Loucy (cell line): ENCODE measurements around the gene CLASP1.

ENCODE experiments used
- H2AFZ ChIP-seq: fragments of 200-600 bp; sonication (generic); 2 replicates; pipeline ENCODE4 v1.6.0; 2016; ENCODE audit warnings: antibody characterized with exemption, mild to moderate bottlenecking, low read length, moderate library complexity
- H3F3A ChIP-seq: fragments of 200-600 bp; 2 replicates; pipeline ENCODE4 v1.6.0; 2016; ENCODE audit warnings: antibody characterized with exemption, low read depth, mild to moderate bottlenecking
- H3K27me3 ChIP-seq: fragments of 200-600 bp; sonication (generic); 2 replicates; pipeline ENCODE4 v1.6.1; 2014; ENCODE audit warnings: low read length, mild to moderate bottlenecking; ENCODE audit not compliant: insufficient read depth, poor library complexity, severe bottlenecking
- H3K36me3 ChIP-seq: fragments of 200-600 bp; sonication (generic); 2 replicates; pipeline ENCODE4 v1.6.1; 2016; ENCODE audit warnings: low read length; ENCODE audit not compliant: insufficient read depth
- H3K4me1 ChIP-seq: fragments of 200-600 bp; sonication (generic); 2 replicates; pipeline ENCODE4 v1.5.1; 2014; ENCODE audit warnings: low read length, mild to moderate bottlenecking; ENCODE audit not compliant: insufficient read depth, poor library complexity, severe bottlenecking
- H3K4me2 ChIP-seq: fragments of 200-600 bp; sonication (generic); 2 replicates; pipeline ENCODE4 v1.6.0; 2014; ENCODE audit warnings: antibody characterized with exemption, low read length, low read depth, mild to moderate bottlenecking; ENCODE audit not compliant: poor library complexity, severe bottlenecking
- H3K4me3 ChIP-seq: fragments of 200-600 bp; sonication (generic); 2 replicates; pipeline ENCODE4 v1.5.1; 2014; ENCODE audit warnings: low read length, mild to moderate bottlenecking, mixed read lengths; ENCODE audit not compliant: poor library complexity, severe bottlenecking
- H3K79me2 ChIP-seq: fragments of 200-600 bp; sonication (generic); 2 replicates; pipeline ENCODE4 v1.6.1; 2014; ENCODE audit warnings: low read length; ENCODE audit not compliant: insufficient read depth
- H3K9ac ChIP-seq: fragments of 200-600 bp; sonication (generic); 2 replicates; pipeline ENCODE4 v1.6.0; 2014; ENCODE audit warnings: mild to moderate bottlenecking, low read depth, low read length, moderate library complexity; ENCODE audit not compliant: poor library complexity, severe bottlenecking
- H3K9me2 ChIP-seq: fragments of 200-600 bp; sonication (generic); replicated peaks from 2 replicates; pipeline ENCODE4 v1.6.1; 2016; ENCODE audit warnings: low read depth, low read length, mixed read lengths
- H3K9me3 ChIP-seq: fragments of 200-600 bp; sonication (generic); 2 replicates; pipeline ENCODE4 v1.6.1; 2014; ENCODE audit warnings: mild to moderate bottlenecking, antibody characterized with exemption, low read length, low read depth; ENCODE audit not compliant: insufficient read depth
- H4K20me1 ChIP-seq: fragments of 200-600 bp; sonication (generic); 2 replicates; pipeline ENCODE4 v1.6.0; 2014; ENCODE audit warnings: antibody characterized with exemption, low read length, mild to moderate bottlenecking; ENCODE audit not compliant: insufficient read depth, poor library complexity, severe bottlenecking
- CTCF ChIP-seq: fragments of 200-600 bp; sonication (generic); conservative IDR thresholded peaks from 2 replicates; pipeline ENCODE4 v1.5.1; 2014; ENCODE audit warnings: mild to moderate bottlenecking, antibody characterized with exemption, low read length
- EZH2phosphoT487 ChIP-seq: fragments of 200-600 bp; IDR thresholded peaks from 2 replicates; pipeline ENCODE4 v1.6.1; 2018; ENCODE audit warnings: antibody characterized with exemption, mild to moderate bottlenecking, moderate library complexity, borderline replicate concordance

The CLASP1 gene

GRCh38 chr2:121570667-121571055, 78.6 kb downstream of the CLASP1 start:
- Histone ChIP-seq H3K9me2 (no peaks in the 10 kb centered on the region), H3K4me2 (no peak overlapping the region), H3K4me3 (no peak overlapping the region), H3K27me3 (no peaks in the 10 kb centered on the region), H3K9ac (no peak overlapping the region), H3K36me3 (peaks cover 19% of the 10 kb centered on the region; the same call in 1 of the 2 replicates), H3K9me3 (no peaks in the 10 kb centered on the region), H2AFZ (no peak overlapping the region), H3K79me2 (peaks cover 78% of the 10 kb centered on the region), H3K4me1 (no peaks in the 10 kb centered on the region), H4K20me1 (peaks cover 7% of the 10 kb centered on the region), H3F3A (no peaks in the 10 kb centered on the region)
- no peak for TF ChIP-seq EZH2phosphoT487
- no peak for TF ChIP-seq CTCF

DNA sequence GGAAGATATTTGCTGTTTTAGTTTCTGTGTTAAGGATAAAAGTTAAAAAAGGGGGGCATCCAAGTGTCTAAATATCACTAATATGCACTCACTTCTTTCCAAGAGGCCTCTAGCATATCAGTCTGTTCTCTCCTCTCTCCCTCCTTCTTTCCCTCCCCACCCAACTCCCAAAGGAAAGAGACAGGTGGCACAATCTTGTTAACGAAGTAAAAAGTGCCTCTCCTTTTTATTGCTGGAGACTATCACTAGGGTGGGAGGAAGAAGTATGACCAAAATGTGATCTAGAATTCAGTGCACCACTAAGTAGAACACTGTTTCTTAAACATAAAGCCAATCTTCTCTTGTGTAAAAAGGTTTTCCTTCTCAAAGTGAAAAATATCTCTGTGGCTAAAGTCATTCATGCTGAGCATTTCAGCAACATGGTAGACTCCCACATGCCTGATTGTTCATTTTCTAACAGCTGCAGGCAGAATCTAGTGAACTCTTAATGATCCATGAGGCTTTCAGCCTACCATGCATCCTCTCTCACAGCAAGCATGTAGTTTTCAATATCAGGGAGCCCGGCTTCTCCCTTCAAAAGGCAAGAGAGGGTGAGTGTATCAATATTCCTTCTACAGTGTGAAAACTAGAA, 79.1 kb downstream of the CLASP1 start:
- no peak for TF ChIP-seq CTCF
- TF ChIP-seq EZH2phosphoT487: no peak
- no peaks in the 10 kb centered on the region for H3K9me3 ChIP-seq
- no peak overlapping the region for H2AFZ ChIP-seq
- H3F3A ChIP-seq: no peaks in the 10 kb centered on the region
- no peak overlapping the region for H3K4me3 ChIP-seq
- no peaks in the 10 kb centered on the region for H3K9me2 ChIP-seq
- H3K36me3 ChIP-seq: peaks cover 19% of the 10 kb centered on the region; the same call in 1 of the 2 replicates
- H3K9ac ChIP-seq: no peak overlapping the region
- no peak overlapping the region for H3K4me2 ChIP-seq
- no peaks in the 10 kb centered on the region for H3K4me1 ChIP-seq
- H3K27me3 ChIP-seq: no peaks in the 10 kb centered on the region
- peaks cover 78% of the 10 kb centered on the region; the same call in 1 of the 2 replicates for H3K79me2 ChIP-seq
- peaks cover 6% of the 10 kb centered on the region for H4K20me1 ChIP-seq

- H3K36me3 ChIP-seq: peaks cover 22% of the 10 kb centered on the region; the same call in 1 of the 2 replicates
- no peaks in the 10 kb centered on the region for H3K4me1 ChIP-seq
- H3K9me3 ChIP-seq: peaks cover 5% of the 10 kb centered on the region; the same call in 1 of the 2 replicates
- H3K9me2 ChIP-seq: no peaks in the 10 kb centered on the region
- no peaks in the 10 kb centered on the region for H3F3A ChIP-seq
- H3K79me2 ChIP-seq: peaks cover 84% of the 10 kb centered on the region
- no peak overlapping the region for H3K9ac ChIP-seq
- no peak for TF ChIP-seq EZH2phosphoT487
- no peak for TF ChIP-seq CTCF
- H3K4me3 ChIP-seq: no peak overlapping the region
- H3K27me3 ChIP-seq: no peaks in the 10 kb centered on the region
- H2AFZ ChIP-seq: no peak overlapping the region
- peaks cover 6% of the 10 kb centered on the region for H4K20me1 ChIP-seq
- no peak overlapping the region for H3K4me2 ChIP-seq
Observed at GRCh38 chr2:121567957-121568409, 81.3 kb downstream of the CLASP1 start.
